HG03457 (cell line): ENCODE measurements around the gene GREM2.

Experiments
- ATAC-seq: cut with Tn5 transposase; IDR thresholded peaks from one replicate; pipeline ENCODE4 v1.9.1; 2021; ENCODE audit warnings: moderate number of reproducible peaks; ENCODE audit not compliant: unreplicated experiment

Gene GREM2

DNA sequence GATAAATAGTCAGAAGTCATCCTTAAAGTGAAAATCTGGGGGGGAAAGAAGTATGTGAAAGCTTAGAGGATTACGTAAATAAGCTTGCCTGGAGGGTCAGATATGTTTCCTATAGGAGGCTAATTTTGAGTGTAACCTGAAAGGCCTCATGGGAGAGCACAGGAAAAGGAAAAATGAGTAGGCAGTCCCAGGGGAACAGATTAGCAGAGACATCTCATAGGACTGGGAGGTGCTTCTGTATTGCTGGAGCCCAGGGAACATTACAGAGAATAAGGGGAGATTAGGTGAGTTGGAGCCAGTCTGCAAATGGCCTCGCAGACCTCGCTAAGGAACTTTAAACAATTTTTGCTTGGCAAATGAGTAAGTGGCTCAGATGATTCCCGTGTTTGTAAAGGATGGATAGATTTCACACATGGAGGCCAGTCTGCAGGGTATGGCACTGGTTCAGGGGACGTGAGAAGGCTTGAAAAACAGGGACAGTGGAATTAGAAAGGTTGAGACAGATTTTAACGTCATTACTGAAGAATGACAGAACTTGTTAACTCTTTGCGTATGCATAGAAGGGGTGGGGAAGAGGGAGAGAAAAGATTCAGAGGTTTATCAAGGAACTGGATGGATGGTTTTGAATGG is 149.1 kb downstream of the GREM2 start:
- no peak for ATAC-seq

- no peak for ATAC-seq
These were observed 149.7 kb downstream of the GREM2 start for GRCh38 chr1:240462277-240462676.

DNA sequence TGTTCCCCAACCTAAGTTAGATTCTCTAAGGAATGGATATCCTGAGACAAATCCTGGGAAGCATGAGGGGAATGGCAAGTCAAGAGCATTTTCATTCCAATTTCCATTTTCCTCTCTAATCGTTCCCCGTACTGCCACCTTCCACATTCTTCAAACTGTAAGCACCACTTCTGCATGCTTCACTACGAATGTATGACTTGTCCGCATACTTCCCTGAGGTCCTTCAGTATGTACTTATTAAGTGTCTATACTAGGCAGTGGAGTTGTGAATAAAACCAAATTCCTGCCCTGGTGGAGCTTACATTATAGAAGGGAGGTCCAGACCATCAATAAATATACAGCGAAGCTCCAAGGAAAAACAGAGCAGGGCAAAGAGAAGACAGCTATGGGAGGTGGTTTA is 154.8 kb downstream of the GREM2 start:
- ATAC-seq, result no peak

DNA sequence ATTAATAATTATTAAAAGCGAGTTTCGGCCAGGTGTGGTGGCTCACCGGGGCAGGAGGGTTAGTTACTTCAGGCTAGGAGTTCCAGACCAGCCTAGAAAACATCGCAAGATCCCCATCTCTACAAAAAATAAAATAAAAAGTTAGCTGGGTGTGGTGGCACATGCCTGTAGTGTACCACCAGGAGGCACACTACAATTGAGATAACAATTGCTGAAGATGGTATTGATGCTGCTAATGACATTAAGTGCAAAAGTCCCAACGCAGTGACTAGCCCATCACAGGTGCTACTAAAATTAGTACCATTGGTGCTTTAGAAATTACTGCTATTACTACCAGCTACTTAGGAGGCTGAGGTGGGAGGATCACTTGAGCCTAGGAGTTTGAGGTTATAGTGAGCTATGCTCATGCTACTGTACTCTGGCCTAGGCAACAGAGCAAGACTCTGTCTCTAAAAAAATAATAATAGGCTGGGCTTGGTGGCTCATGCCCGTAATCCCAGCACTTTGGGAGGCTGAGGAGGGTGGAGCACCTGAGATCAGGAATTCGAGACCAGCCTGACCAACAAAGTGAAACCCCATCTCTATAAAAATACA is 156.6 kb downstream of the GREM2 start:
- ATAC-seq, result no peak

DNA sequence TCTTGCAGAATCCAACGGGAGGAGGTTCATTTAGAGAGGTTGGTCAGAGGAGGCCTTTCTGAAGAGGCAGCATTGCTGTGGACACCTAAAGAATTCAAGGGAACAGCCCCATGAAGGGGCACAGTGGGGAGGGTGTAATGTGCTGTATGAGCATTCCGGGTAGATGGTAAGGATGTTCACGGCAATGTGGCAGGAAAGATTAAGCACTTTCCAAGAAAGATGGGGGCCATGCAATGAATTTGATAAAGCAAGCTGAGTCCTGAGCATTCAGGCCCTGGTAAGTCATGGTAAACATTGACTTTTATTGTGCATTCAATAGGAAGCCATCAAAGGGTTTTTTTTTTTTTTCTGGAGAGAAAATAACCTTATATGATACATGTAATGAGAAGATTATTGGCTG is 166.6 kb downstream of the GREM2 start:
- ATAC-seq, result no peak

- ATAC-seq, result no peak
These were observed 170.3 kb downstream of the GREM2 start for GRCh38 chr1:240441669-240442068.
